HG02884 (cell line): Measurements from ENCODE around the gene USP5.
"Not testable (repeated sequence)": the region's sequence is repeated elsewhere in the genome, so short reads cannot be mapped to it uniquely, and the experiment has no call there.

ENCODE experiments used
- ATAC-seq: cut with Tn5 transposase; IDR thresholded peaks from one replicate; pipeline ENCODE4 v1.9.1; 2021; ENCODE audit warnings: mild to moderate bottlenecking, moderate library complexity; ENCODE audit not compliant: unreplicated experiment

The USP5 gene

DNA sequence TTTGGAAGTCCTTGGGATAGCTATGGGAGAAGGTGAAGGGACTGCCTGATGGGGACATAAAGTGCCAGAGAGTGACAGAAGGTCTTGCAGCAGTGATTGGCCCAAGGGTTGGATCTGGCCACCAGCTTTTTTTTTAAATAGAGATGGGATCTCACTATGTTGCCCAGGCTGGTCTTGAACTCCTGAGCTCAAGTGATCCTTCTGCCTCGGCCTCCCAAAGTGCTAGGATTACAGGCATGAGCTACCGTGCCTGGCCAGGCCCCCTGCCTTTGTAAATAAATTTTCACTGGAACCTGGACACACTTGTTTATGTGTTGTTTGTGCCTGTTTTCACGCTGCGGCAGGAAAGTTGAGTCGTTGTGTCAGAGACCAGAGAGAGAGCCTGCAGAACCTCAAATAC is 13.4 kb downstream of the USP5 start:
- ATAC-seq = not testable (repeated sequence)

DNA sequence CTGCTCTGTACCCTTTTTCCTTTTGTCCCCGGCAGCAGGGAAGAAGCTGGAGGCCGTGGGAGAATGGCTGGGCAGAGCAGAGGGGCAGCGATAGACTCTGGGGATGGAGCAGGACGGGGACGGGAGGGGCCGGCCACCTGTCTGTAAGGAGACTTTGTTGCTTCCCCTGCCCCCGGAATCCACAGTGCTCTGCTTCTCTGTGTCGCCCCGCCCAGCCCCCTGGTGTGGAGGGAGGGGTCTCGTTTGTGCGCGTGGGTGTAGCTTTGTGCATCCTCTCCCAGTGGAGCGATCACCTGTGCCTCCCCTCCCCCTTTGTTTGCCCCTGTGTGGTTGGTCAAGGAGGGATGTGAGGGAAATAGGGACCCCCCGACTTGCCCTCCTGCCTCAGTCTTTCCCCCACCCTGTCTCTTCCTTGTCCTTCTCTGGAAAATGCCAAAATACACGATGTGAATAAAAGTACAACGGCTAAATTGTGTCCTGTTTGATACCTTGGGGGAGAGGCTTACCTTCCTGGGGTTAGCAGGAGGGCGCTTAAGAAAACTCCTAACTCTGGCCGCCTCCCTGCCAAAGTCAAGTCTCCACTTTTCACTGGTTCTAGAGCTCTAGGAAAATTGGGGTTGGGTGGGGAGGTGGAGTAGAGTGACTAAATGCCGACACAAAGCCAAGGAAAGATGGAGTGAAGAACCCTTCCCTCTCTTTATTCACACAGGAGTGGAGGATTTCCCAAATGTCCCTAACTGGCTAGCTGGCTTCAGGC is 14.4 kb downstream of the USP5 start:
- no peak for ATAC-seq

DNA sequence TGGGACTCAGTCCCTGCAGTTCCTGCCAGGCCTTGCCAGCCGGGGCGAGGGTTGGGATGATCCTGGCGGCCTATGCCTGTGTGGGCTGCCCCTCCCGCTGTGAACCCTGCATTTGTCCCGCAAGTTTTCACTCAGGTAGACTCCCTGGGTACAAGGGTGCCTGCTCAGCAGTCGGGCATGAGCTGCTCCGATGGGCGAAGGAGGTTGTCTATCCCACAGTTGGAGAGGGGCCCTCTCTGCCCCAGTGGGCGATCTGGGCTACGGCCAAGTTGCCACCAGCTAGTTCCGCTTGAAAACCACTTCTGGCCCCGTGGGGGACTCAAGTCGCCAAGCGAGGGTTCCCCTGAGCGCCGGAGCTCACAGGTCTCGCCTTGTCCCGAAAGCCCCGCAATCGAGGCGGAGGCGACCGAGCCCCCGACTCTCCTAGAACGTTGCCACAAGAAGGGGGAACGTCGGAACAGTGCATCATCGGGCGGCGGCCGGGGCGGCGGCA is 15.0 kb downstream of the USP5 start:
- ATAC-seq = no peak

DNA sequence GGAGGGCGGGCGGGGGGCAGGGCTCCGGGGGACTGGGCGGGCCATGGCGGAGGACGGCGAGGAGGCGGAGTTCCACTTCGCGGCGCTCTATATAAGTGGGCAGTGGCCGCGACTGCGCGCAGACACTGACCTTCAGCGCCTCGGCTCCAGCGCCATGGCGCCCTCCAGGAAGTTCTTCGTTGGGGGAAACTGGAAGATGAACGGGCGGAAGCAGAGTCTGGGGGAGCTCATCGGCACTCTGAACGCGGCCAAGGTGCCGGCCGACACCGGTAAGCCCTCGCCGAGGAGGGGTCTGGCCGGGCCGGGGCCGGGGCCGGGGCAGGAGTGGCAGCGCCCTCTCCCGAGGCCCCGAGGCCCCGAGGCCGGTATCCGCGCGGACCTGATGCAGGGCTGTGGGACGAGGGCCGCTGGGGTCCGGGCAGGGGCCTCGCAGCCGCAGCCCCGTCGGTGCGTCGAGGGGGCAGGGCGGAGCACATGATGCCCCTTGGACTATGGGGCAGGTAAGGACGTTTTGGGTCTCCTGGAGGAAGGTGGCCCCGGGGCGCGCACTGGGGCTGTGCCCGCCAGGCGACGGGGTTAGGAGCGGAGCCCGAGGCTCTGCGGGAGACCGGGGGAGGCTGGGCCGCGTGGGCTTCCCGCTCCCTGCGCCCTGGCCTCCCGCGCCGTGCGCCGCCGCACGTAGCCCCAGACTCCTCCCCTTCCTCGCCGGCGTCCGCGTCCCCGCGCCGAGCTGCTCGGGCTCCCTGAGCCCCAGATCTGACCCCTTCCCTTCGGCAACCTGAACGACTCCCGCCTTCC is 15.7 kb downstream of the USP5 start, which contains the start of gene TPI1:
Gene TPI1 (plus strand): TSS at position 119 of the 798 bp plus-strand sequence. CDS start 36 bp downstream, at position 155.
- ATAC-seq = peak; percentile 52

DNA sequence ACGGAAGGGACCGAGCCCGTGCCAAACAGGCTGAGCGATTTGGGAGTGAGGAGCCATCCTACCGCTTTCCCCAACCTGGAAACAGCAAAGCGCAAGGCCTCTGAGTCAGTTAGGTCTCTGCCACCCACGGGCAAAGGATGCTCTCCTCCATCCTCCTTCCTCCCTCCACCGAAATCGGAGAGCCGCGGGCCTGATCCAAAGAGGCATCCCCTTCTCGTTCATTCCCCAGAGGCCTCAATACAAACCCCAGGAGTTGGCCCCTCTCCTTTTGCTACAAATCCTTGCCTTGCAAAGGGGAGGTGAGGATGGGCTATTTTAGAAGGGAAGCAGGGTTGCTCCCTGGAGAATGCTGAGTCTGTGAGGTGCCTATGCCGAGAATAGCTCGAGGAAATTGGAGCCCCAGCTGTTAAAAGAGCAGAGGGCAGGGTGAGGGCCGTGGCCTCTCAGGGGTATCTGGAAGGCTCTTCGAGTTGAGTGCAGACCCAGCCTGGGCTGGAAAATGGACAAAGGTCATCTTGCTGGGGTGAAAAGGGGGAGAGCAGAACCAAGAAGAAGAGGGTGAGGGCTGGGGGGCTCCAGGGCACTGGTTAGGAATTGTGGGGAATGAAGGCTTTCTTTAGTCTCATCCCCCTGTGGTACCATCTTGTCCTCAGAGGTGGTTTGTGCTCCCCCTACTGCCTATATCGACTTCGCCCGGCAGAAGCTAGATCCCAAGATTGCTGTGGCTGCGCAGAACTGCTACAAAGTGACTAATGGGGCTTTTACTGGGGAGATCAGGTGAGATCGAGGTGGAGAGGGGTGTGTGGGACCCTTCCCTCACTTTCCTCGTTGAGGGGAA is 16.5 kb downstream of the USP5 start:
- ATAC-seq = no peak

DNA sequence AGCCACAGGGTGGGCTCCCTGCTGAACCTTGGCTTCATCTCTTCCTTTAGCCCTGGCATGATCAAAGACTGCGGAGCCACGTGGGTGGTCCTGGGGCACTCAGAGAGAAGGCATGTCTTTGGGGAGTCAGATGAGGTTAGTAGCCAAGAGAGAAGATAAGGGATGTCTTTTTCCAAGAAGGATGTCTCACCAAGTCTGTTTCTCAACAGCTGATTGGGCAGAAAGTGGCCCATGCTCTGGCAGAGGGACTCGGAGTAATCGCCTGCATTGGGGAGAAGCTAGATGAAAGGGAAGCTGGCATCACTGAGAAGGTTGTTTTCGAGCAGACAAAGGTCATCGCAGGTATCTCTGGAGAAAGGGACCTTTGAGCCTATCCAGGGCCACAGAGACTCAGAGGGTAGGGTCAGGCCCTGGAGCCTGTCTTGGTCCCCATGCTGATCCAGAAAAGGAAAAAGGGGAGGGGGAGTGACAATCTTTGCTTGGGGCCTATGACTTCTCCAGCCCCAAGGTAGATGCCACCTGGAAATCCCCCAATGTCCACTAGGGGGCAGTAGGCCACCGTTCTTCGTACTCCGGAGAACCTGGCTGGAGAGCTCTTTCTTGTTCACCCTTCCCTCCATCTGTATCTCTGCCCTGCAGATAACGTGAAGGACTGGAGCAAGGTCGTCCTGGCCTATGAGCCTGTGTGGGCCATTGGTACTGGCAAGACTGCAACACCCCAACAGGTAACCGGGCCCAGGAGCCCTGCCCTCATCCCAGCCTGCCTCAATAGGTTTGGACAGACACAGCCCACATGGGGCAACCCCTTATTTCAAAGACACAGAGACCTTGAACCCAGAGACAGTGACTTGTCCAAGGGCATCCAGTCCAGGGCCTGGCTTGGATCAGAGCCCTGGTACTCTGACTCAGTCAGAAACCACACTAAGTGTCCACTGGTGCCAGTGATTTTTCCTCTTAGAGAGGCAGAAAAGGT is 17.4 kb downstream of the USP5 start:
- no peak for ATAC-seq

DNA sequence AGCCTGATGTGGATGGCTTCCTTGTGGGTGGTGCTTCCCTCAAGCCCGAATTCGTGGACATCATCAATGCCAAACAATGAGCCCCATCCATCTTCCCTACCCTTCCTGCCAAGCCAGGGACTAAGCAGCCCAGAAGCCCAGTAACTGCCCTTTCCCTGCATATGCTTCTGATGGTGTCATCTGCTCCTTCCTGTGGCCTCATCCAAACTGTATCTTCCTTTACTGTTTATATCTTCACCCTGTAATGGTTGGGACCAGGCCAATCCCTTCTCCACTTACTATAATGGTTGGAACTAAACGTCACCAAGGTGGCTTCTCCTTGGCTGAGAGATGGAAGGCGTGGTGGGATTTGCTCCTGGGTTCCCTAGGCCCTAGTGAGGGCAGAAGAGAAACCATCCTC is 18.4 kb downstream of the USP5 start:
- ATAC-seq = not testable (repeated sequence)

DNA sequence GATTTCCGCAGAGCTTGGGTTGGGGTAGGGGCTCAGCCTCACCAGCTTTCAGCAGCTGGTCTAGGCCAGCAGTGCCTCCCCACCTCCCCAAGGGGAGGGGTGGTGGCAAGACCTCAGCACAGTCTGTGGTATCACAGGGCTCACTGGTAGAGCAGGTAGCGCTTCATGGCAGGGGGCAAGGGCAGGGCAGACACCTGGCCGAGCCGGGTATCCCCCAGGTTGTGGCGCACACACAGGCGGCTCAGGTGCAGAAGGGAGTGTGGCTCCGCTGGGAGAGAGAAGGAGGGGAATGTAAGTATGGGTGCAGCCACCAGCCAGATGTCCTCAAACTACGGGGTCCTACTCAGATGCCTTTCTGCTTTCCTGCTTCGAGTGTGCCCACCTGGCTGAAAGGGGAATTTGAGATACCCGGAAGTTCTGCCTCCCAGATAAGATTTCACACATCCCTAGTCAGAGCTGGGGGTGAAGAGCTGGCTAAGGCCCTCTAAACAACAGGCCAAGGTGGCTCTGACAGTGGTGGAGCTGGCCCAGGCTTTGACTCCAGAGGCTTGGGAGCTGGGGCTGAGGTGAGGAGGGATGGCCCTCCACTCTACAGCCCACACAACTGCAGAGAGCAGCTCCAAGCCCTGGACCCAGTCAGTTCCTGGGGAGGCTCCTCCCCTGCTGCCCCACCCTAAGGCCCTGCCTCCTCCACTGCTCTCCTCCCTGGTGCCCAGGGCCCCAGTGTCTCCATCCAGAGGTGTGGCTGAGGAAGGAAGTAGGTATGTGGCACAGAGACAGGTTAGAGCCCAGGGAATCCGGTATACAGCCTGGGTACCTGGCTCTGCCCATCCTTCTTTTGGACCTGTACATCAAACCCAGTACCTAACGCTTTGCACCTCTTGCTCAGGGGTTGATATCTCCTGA is 19.4 kb downstream of the USP5 start:
- ATAC-seq = no peak

DNA sequence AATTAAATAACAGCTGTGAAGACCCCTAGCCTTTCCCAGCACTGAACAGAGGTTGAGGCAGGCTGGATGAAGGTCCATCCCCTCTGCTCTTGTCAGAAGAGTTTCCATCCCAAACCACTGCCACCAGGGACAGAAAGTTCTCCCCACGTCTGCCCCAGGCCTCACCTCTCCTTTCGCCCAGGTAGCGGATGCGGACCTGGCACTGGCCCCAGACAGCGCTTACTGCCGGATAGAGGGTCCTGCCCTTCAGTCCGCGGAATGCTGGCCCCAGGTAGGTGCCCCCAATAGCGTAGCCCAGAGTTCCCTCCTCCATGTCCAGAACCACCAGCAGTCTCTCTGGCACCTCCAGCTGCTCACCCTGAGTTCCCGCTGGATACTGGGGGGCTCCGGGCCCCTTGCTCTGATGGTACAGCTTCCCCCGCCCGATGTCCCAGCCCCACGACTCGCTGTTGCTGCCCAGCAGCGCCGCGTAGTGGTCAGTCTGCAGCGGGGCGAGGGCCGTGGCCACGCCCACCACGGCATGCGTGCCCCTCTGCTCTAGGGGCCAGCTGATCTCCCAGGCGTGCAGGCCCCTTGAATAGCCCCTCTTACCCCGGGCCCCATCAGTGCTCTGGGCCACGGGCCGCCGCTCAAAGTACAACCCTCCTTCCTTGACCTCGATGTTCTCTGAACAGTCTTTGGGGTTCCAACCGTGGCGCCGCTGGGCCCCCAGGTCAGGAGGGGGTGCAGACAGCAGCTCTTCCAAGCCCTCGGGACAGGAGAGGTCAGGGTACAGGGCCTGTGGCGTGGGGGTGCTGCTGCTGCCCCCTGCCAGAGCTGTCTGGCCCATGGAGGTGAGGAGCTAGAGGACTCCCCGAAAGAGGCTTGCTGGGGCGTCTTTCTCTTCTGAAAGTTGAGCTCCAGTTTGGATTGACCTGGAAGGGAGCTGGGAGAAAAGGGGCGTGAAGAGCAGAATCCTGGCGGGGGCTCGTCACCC is 20.4 kb downstream of the USP5 start:
- ATAC-seq = no peak

DNA sequence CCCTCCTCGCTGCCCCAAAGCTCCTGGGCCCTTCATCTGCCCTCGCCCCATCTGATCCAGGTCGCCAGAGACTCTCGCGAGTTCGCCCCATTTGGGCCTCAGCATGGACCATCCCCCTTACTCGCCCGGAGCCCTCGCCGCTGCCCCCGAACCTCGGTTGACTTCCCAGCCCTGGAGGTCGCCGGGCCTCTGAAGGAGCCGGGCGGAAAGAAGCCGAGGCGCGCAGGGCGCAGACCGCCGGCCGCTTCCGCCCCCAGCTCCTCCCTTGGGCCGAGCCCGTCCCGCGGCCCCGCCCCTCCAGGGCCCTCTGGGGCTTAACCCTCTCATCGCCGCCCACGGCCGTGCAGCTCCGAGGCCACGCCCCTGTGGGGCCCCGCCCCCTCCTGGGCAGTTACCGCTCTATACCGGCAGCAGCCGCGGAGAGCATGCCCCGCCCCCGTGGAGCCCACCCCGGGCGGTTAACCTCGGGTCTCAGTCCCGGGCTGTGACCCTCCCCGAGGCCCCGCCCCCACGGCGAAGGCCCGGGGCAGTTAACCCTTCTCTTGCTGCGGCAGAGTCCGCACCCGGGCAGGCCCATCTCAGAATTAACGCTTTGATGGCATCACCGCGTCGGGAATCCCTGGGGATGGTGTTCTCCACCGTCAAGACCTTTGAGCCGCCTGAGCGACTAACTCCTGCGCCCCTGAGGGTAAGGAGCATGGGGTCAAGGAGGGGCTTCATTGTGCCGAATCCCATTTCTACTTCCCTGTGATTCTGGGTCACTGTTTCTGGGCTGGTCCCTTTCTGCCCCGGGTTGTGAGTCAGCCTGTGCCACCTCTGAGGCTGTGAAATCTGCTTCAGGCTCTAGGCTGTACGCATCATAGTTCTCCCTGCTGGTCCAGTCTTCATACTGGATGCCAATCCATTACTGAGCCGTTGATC is 21.4 kb downstream of the USP5 start, which contains the start of gene SPSB2:
Gene SPSB2 (minus strand): TSS at position 210 of the 921 bp plus-strand sequence. CDS start 402 bp downstream, outside the sequence.
- peak; percentile 70 for ATAC-seq

DNA sequence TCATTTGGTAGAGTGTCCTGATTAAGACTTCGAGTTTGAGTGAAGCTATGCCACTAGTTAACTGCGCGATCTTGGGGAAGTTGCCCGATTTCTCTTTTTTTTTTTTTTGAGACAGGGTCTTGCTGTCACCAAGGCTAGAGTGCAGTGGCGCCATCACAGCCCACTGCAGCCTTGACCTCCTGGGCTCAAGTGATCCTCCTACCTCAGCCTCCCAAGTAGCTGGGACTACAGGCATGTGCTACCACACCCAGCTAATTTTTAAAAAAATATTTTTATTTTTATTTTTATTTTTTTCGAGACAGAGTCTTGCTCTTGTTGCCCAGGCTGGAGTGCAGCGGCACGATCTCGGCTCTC is 22.0 kb downstream of the USP5 start:
- ATAC-seq = not testable (repeated sequence)

DNA sequence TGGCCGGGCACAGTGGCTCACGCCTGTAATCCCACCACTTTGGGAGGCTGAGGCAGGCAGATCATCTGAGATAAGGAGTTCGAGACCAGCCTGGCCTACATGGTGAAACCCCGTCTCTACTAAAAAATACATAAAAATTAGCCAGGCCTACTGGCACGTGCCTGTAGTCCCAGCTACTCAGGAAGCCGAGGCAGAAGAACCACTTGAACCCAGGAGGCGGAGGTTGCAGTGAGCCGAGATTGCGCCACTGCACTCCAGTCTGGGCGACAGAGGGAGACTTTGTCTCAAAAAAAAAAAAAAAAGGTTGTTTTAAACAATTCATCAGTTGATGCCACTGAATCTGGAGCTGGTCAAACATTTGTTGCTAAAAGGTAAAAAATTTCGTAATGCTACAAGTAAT is 27.9 kb downstream of the USP5 start:
- ATAC-seq = not testable (repeated sequence)

DNA sequence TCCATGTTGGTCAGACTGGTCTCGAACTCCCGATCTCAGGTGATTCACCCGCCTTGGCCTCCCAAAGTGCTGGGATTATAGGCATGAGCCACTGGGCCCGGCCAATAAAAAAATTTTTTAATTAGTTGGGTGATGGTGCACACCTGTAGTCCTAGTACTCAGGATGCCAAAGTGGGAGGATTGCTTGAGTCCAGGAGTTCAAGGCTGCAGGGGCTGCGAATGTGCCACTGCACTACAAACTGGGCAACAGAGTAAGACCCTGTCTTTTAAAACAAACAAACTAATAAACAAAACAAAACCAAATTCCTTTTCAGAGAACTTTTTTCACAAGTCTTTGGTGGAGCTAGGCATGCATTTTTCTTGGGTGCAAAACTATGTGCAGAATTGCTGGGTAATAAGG is 31.3 kb downstream of the USP5 start:
- no peak for ATAC-seq

DNA sequence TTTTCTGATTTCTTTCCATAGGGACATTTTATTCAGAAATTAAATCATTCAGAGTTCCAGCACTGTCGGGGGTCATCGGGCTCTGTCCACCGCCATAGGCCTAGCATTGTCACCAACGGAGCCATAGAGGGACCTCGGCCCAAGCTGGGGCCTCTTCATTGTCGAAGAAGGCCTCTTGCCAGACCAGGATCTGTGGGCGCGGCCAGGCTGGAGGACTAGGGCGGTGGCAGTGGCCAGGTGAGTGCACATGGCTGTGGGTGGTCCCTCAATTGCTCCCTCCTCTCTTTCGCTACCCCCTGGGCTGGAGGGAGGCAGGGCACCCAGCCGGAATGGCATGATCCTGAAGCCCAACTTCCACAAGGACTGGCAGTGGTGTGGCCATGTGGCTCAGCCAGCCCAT is 31.7 kb downstream of the USP5 start:
- no peak for ATAC-seq

DNA sequence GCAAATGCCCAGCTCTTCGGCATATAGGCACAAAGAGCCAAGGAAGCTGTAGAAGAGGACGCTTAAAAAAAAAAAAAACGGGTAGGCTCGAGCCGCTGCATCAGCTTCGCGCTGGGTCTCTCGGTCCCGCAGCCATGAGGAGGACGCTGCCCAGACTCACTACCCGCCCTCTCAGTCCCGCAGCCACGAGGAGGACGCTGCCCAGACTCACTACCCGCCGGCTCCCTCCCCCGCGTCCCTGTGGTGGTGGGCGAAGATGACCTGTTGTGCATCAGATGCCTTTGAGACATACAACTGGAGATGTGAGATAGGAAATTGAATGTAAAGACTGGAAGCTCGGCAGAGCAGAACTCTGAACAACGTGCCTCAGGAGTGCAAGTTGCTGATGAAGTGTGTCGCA is 32.6 kb downstream of the USP5 start:
- no peak for ATAC-seq

DNA sequence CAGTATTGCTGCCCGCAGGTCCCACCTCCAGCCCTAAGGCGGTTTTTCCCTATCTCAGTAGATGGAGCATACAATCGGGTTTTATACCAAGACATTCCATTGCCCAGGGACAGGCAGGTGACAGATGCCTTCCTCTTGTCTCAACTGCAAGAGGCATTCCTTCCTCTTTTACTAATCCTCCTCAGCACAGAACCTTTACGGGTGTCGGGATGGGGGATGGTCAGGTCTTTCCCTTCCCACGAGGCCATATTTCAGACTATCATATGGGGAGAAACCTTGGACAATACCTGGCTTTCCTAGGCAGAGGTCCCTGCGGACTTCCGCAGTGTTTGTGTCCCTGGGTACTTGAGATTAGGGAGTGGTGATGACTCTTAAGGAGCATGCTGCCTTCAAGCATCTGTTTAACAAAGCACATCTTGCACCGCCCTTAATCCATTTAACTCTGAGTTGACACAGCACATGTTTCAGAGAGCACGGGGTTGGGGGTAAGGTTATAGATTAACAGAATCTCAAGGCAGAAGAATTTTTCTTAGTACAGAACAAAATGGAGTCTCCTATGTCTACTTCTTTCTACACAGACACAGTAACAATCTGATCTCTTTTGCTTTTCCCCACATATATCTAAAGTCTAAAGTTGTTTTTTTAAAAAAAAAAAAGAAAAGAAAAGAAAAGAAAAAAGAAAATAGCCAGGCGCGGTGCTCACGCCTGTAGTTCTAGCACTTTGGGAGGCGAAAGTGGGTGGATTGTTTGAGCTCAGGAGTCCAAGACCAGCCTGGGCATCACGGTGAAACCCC is 34.5 kb downstream of the USP5 start:
- not testable (repeated sequence) for ATAC-seq
